HL-60 (cell line): Measurements from ENCODE around the gene RGS7.

ENCODE experiments used
- DNase-seq, 2 experiments: peaks; one replicate each; pipeline ENCODE4 v3.0.0-alpha.2; 2010 to 2020; ENCODE audit warnings: low read depth in 1 of 2, low spot score in 1 of 2
- H3K27ac ChIP-seq: fragments of 250-450 bp; sonication (Bioruptor Pico); replicated peaks from 2 replicates; pipeline ENCODE4 v1.5.1; 2020; ENCODE audit warnings: mild to moderate bottlenecking, moderate library complexity
- H3K27me3 ChIP-seq: fragments of 250-450 bp; sonication (Bioruptor Pico); 2 replicates; pipeline ENCODE4 v1.5.1; 2021; ENCODE audit warnings: mild to moderate bottlenecking, moderate library complexity; ENCODE audit not compliant: insufficient read depth, poor library complexity, severe bottlenecking
- H3K4me3 ChIP-seq: replicated peaks from 2 replicates; pipeline ENCODE4 v1.5.1; 2011; ENCODE audit warnings: mild to moderate bottlenecking, control low read depth, low read length; ENCODE audit not compliant: insufficient read depth
- GABPA ChIP-seq: IDR thresholded peaks from 2 replicates; pipeline ENCODE4 v1.6.1; 2012; ENCODE audit warnings: low read depth
- POLR2AphosphoS5 ChIP-seq: IDR thresholded peaks from 2 replicates; pipeline ENCODE4 v1.6.1; 2012; ENCODE audit warnings: low read depth
- SPI1 ChIP-seq: IDR thresholded peaks from 2 replicates; pipeline ENCODE4 v1.6.1; 2012; ENCODE audit warnings: low read depth, mild to moderate bottlenecking, borderline replicate concordance
- TF ChIP-seq, protein P1 (sequence below): IDR thresholded peaks from one replicate; pipeline ENCODE4 v1.5.1; 2011; ENCODE audit warnings: low read length, control low read depth, inconsistent platforms; ENCODE audit not compliant: insufficient read depth
- TF ChIP-seq, protein P2 (sequence below): IDR thresholded peaks from 2 replicates; pipeline ENCODE4 v1.6.1; 2012; ENCODE audit warnings: low read depth; ENCODE audit not compliant: insufficient replicate concordance

RGS7 gene

DNA sequence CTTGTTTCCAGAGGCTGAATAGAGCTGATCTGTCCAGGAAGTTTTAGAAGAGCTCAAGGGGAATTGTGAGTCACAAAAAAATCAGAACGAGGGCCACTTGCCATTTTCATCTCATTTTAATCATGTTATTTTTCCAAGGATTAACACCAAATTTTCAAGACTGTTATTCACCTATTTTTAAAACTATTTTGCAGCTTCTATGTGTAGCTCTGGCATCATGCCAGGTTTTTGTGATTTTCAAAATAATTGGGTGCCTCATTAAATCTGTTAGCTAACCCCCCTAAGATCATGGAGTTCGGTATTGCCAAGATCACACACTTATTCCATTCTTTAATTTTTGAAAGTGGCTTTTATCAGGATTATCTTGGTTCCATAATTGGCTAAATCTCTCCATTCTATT, 90.9 kb downstream of the RGS7 start:
- Histone ChIP-seq H3K27ac (no peak overlapping the region), H3K27me3 (no peaks in the 10 kb centered on the region), H3K4me3 (no peak overlapping the region)
- TF ChIP-seq GABPA = no peak
- TF ChIP-seq, protein P1, sequence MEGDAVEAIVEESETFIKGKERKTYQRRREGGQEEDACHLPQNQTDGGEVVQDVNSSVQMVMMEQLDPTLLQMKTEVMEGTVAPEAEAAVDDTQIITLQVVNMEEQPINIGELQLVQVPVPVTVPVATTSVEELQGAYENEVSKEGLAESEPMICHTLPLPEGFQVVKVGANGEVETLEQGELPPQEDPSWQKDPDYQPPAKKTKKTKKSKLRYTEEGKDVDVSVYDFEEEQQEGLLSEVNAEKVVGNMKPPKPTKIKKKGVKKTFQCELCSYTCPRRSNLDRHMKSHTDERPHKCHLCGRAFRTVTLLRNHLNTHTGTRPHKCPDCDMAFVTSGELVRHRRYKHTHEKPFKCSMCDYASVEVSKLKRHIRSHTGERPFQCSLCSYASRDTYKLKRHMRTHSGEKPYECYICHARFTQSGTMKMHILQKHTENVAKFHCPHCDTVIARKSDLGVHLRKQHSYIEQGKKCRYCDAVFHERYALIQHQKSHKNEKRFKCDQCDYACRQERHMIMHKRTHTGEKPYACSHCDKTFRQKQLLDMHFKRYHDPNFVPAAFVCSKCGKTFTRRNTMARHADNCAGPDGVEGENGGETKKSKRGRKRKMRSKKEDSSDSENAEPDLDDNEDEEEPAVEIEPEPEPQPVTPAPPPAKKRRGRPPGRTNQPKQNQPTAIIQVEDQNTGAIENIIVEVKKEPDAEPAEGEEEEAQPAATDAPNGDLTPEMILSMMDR = no peak
- TF ChIP-seq POLR2AphosphoS5 = no peak
- TF ChIP-seq, protein P2, sequence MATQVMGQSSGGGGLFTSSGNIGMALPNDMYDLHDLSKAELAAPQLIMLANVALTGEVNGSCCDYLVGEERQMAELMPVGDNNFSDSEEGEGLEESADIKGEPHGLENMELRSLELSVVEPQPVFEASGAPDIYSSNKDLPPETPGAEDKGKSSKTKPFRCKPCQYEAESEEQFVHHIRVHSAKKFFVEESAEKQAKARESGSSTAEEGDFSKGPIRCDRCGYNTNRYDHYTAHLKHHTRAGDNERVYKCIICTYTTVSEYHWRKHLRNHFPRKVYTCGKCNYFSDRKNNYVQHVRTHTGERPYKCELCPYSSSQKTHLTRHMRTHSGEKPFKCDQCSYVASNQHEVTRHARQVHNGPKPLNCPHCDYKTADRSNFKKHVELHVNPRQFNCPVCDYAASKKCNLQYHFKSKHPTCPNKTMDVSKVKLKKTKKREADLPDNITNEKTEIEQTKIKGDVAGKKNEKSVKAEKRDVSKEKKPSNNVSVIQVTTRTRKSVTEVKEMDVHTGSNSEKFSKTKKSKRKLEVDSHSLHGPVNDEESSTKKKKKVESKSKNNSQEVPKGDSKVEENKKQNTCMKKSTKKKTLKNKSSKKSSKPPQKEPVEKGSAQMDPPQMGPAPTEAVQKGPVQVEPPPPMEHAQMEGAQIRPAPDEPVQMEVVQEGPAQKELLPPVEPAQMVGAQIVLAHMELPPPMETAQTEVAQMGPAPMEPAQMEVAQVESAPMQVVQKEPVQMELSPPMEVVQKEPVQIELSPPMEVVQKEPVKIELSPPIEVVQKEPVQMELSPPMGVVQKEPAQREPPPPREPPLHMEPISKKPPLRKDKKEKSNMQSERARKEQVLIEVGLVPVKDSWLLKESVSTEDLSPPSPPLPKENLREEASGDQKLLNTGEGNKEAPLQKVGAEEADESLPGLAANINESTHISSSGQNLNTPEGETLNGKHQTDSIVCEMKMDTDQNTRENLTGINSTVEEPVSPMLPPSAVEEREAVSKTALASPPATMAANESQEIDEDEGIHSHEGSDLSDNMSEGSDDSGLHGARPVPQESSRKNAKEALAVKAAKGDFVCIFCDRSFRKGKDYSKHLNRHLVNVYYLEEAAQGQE = no peak
- no peak for DNase-seq

DNA sequence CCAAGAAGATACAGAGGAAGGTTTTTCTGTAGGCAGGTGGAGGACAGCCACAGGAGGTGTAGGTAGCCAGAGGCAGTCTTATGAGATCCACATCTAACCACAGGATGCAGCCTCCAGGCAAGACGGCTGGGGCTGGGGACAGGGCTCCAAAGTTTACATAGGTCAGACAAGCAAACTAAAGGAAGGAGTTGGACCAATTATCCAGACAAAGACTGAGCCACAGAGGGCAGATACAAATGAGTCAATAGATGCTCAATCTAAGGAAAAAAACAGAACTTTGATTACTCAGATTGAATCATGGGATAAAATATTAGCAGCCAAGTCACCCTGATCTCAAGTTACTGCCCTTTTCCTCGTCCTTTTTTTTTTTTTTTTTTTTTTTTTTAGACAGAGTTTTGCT, 91.6 kb downstream of the RGS7 start:
- H3K27me3 ChIP-seq = no peaks in the 10 kb centered on the region
- no peak for DNase-seq
- no peak overlapping the region for H3K4me3 ChIP-seq
- TF ChIP-seq GABPA (no peak), SPI1 (no peak), POLR2AphosphoS5 (no peak)
- TF ChIP-seq, protein P1 = no peak
- TF ChIP-seq, protein P2 = no peak
- H3K27ac ChIP-seq = no peak overlapping the region

DNA sequence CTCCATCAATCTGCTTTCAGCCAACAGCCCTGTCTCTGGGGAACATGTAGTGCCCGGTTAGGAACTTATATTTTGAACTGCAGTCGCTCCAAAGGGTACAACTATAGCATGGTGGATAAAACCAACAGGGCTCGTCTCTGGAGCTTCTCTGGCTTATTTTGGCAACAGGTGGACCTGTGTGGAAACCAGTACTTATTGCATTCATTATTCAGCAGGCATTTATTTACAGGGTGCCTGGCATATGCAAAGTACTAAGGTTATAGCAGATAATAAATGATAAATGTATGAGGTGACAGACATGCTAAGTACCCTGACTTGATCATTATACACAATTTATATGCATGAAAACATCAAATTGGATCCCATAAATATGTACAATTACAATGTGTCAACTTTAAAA, 93.7 kb downstream of the RGS7 start:
- DNase-seq = no peak
- Histone ChIP-seq H3K4me3 (no peak overlapping the region), H3K27me3 (no peaks in the 10 kb centered on the region), H3K27ac (no peak overlapping the region)
- TF ChIP-seq SPI1 = no peak
- TF ChIP-seq, protein P1 = no peak

DNA sequence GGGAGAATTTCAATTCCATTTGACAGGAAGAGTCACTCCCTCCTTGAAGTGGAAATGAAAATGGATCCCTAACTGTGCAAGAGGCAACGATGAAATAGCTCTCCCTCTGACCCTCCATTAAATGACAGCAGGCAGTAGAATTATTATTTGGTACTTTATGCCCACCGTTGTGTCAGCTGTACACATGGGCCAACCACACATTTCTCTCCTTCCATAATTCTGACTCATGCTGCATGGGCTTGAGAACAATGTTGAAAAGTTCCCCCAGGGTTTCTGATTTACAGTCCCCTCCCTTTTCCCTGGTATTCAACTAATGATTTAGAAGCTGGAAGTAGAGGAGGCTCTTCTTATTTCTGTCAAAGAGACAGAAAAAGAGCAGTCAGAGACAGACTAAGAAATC, 103.5 kb downstream of the RGS7 start:
- TF ChIP-seq, protein P2 = no peak
- TF ChIP-seq POLR2AphosphoS5 = no peak
- TF ChIP-seq SPI1 = no peak
- TF ChIP-seq GABPA = no peak
- TF ChIP-seq, protein P1 = no peak

More for the DNA sequence above, 103.5 kb downstream of the RGS7 start:
- H3K27ac ChIP-seq = no peak overlapping the region
- H3K4me3 ChIP-seq = no peak overlapping the region
- DNase-seq = no peak
- H3K27me3 ChIP-seq = no peaks in the 10 kb centered on the region
